K562 (cell line): ENCODE measurements around the gene CENPU. TPM values are rescaled to one million over a fixed set of nuclear protein-coding genes. Genes with fewer than 3 reads are reported as not detected.

Experiments
- DIDO1 ChIP-seq: fragments of 450-650 bp; IDR thresholded peaks from 2 replicates; pipeline ENCODE4 v1.6.1; 2016; ENCODE audit warnings: low read depth, missing biosample characterization, missing genetic modification characterization
- HCFC1 ChIP-seq: IDR thresholded peaks from 2 replicates; pipeline ENCODE4 v1.6.1; 2012; ENCODE audit warnings: low read depth, low read length, improper control_type of control experiment
- HNRNPK ChIP-seq: fragments of 200-400 bp; formaldehyde crosslinking; IDR thresholded peaks from one replicate; pipeline ENCODE4 v1.6.1; 2018; ENCODE audit warnings: mild to moderate bottlenecking, low read depth, low read length; ENCODE audit not compliant: poor library complexity, severe bottlenecking
- KLF6 ChIP-seq: fragments of 250-450 bp; sonication (Bioruptor Pico); IDR thresholded peaks from 2 replicates; pipeline ENCODE4 v1.4.0; 2020; ENCODE audit warnings: mild to moderate bottlenecking, moderate library complexity, borderline replicate concordance
- PML ChIP-seq: IDR thresholded peaks from 2 replicates; pipeline ENCODE4 v1.6.1; 2012; ENCODE audit warnings: low read length, inconsistent platforms
- POLR3A ChIP-seq: IDR thresholded peaks from 2 replicates; pipeline ENCODE4 v1.6.1; 2011; ENCODE audit warnings: borderline replicate concordance, mild to moderate bottlenecking, moderate library complexity; ENCODE audit not compliant: insufficient read length, insufficient read depth; ENCODE audit errors: extremely low read depth
- POLR3G ChIP-seq: IDR thresholded peaks from 2 replicates; pipeline ENCODE4 v1.6.1; 2011; ENCODE audit not compliant: insufficient read length, insufficient replicate concordance; ENCODE audit errors: extremely low read depth
- SMAD3 ChIP-seq: fragments of 450-650 bp; formaldehyde crosslinking; conservative IDR thresholded peaks from 2 replicates; pipeline ENCODE4 v1.4.0; 2020; ENCODE audit warnings: mild to moderate bottlenecking
- SMAD4 ChIP-seq: fragments of 250-450 bp; sonication (Bioruptor Pico); conservative IDR thresholded peaks from 2 replicates; pipeline ENCODE4 v1.8.0; 2021; ENCODE audit warnings: inconsistent platforms, mild to moderate bottlenecking, moderate library complexity
- SREBF2 ChIP-seq: sonication (generic); formaldehyde crosslinking; IDR thresholded peaks from 2 replicates; pipeline ENCODE4 v1.4.0; 2020; ENCODE audit warnings: mild to moderate bottlenecking, missing genetic modification reagents
- SRSF3 ChIP-seq: fragments of 200-400 bp; formaldehyde crosslinking; IDR thresholded peaks from 2 replicates; pipeline ENCODE4 v1.6.1; 2016; ENCODE audit warnings: mild to moderate bottlenecking, low read length, moderate library complexity; ENCODE audit not compliant: insufficient read depth
- ZBTB1 ChIP-seq: sonication (generic); formaldehyde crosslinking; IDR thresholded peaks from 2 replicates; pipeline ENCODE4 v1.8.1; 2023; ENCODE audit warnings: missing genetic modification reagents, low read depth, mild to moderate bottlenecking, borderline replicate concordance
- ZNF140 ChIP-seq: fragments of 250-450 bp; sonication (Bioruptor Pico); IDR thresholded peaks from 2 replicates; pipeline ENCODE4 v1.8.0; 2021; ENCODE audit warnings: moderate library complexity, mild to moderate bottlenecking, inconsistent platforms
- ZNF143 ChIP-seq: sonication (generic); formaldehyde crosslinking; IDR thresholded peaks from 2 replicates; pipeline ENCODE4 v1.9.0; 2022; ENCODE audit warnings: mild to moderate bottlenecking, missing genetic modification reagents
- polyA plus RNA-seq, 8 experiments: library from polyadenylated mRNA; depleted of rRNA in 4 of 8; stranded (reverse) in 5 of 8; unstranded in 3 of 8; fragments of >200 nt; fragmentation: Nextera tagmentation in 2 of 8; fragmentation: Illumina TruSeq in 1 of 8; extraction: Ambion mirVana in 2 of 8; extraction: Trizol in 1 of 8; gene quantifications; 2 replicates each; pipeline versions ENCODE4 v1.2.1 to v1.2.3, GENCODE V29; 2011 to 2014; ENCODE audit warnings: inconsistent platforms in 1 of 8, missing spikeins in 1 of 8
- total RNA-seq, 7 experiments: library from RNA; depleted of rRNA in 6 of 7; stranded (reverse); fragments of >200 nt in 6 of 7; fragmentation: Illumina TruSeq in 2 of 7; extraction: Trizol in 2 of 7; gene quantifications; 2 replicates each; pipeline versions ENCODE4 v1.2.1 to v1.2.3, GENCODE V29; 2011 to 2021; ENCODE audit warnings: low replicate concordance in 1 of 7
- TF ChIP-seq, protein P1 (sequence below): fragments of 450-650 bp; IDR thresholded peaks from 2 replicates; pipeline ENCODE4 v1.6.1; 2016; ENCODE audit warnings: antibody characterized with exemption
- TF ChIP-seq, protein P2 (sequence below), 2 experiments: fragments of 200-800 bp in 1 of 2; sonication (Bioruptor generic) in 1 of 2; sonication (generic) in 1 of 2; formaldehyde crosslinking in 1 of 2; IDR thresholded peaks in 1 of 2; conservative IDR thresholded peaks in 1 of 2; 2 replicates each; pipeline versions ENCODE4 v1.5.0 to v1.6.1; 2016 to 2020; ENCODE audit warnings: missing compliant biosample characterization in 1 of 2, missing genetic modification characterization in 1 of 2, missing genetic modification reagents in 1 of 2
- TF ChIP-seq, protein P3 (sequence below): fragments of 450-650 bp; IDR thresholded peaks from 2 replicates; pipeline ENCODE4 v1.7.1; 2018; ENCODE audit warnings: mild to moderate bottlenecking, low read depth; ENCODE audit not compliant: partially characterized antibody
- TF ChIP-seq, protein P4 (sequence below): fragments of 250-450 bp; sonication (Bioruptor Pico); IDR thresholded peaks from 2 replicates; pipeline ENCODE4 v1.8.0; 2022; ENCODE audit warnings: inconsistent platforms

CENPU gene
- total and polyA plus RNA-seq, 9 of the 15 experiments (the other 6 are each of a cell fraction or from before 2014, with no cell fraction given), result 39.4 to 98.7 (median 84.3) TPM

DNA sequence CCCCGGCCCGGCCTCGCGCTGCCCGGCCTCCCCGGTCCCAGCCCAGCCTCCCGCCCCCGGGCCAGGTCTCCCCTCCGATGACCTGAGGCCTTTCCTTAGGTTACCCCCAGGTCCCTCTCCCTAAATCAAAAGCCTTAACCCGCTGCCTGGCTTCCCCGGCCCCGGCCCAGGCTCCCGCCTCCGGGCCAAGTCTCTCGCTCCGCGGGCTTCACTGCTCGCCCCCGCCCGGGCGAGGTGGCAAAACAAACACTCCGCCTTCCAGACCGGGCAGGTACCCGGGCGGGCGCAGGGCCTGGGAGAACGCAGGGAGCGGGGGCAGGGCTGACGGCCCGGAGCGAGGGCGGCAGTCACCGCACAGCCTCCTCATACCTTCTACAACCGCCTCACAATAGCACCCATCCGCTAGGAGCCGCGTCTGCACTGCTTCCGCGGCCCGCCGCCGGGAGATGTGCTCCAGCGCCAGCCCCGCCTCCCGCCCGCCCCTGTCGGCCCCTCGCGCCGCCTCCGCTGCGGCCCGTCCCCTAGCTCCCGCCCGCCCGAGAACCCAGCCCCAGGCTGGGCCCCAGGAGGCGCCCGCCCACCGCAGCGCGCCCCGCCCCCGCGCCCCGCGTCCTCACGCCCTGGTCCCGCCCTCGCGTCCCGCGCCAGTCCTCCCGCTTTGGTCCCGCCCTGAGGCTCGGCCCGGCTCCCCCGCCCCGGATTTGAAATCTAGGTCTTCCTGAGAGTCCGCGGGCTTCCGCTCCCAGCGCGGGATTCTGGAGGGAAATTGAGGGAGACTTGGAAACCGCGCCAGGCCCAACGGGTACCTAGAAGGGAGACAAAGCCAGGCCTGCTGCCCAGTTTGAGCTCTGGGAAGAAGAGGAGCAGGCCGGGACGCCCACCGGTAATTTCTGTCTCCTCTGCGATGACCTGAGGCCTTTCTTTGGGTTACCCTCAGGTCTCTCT, 84.6 kb downstream of the CENPU start, which contains the start of the genes CASP3 and PRIMPOL (continued):
- TF ChIP-seq, protein P1, sequence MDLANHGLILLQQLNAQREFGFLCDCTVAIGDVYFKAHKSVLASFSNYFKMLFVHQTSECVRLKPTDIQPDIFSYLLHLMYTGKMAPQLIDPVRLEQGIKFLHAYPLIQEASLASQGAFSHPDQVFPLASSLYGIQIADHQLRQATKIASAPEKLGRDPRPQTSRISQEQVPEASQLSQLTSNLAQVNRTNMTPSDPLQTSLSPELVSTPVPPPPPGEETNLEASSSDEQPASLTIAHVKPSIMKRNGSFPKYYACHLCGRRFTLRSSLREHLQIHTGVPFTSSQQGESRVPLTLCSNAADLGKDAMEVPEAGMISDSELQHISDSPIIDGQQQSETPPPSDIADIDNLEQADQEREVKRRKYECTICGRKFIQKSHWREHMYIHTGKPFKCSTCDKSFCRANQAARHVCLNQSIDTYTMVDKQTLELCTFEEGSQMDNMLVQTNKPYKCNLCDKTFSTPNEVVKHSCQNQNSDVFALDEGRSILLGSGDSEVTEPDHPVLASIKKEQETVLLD, result no peak
- TF ChIP-seq ZNF140 (CRISPR knock-in tag) (no peak), POLR3G (no peak), PML (peak; percentile 54; the same call in 1 of the 2 replicates), SREBF2 (CRISPR knock-in tag) (no peak), HNRNPK (no peak), ZBTB1 (CRISPR knock-in tag) (peak; percentile 67; the same call in 1 of the 2 replicates), KLF6 (CRISPR knock-in tag) (0 out of 2 replicates have a peak, but pooled peaks have one; percentile 12), SRSF3 (no peak), POLR3A (no peak), SMAD4 (CRISPR knock-in tag) (peak; percentile 87), SMAD3 (CRISPR knock-in tag) (0 out of 2 replicates have a peak, but pooled peaks have one; percentile 20), HCFC1 (peak; percentile 31; the same call in 1 of the 2 replicates), ZNF143 (CRISPR knock-in tag) (no peak), DIDO1 (tag) (no peak)
- TF ChIP-seq, protein P2, sequence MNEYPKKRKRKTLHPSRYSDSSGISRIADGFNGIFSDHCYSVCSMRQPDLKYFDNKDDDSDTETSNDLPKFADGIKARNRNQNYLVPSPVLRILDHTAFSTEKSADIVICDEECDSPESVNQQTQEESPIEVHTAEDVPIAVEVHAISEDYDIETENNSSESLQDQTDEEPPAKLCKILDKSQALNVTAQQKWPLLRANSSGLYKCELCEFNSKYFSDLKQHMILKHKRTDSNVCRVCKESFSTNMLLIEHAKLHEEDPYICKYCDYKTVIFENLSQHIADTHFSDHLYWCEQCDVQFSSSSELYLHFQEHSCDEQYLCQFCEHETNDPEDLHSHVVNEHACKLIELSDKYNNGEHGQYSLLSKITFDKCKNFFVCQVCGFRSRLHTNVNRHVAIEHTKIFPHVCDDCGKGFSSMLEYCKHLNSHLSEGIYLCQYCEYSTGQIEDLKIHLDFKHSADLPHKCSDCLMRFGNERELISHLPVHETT (CRISPR knock-in tag; conservative IDR thresholded peaks at IDR 0.05 in 1 of 2, IDR thresholded peaks at IDR 0.05 in 1 of 2), result peak; percentile 34 to 69; a peak in 2 of 4 replicates
- TF ChIP-seq, protein P3, sequence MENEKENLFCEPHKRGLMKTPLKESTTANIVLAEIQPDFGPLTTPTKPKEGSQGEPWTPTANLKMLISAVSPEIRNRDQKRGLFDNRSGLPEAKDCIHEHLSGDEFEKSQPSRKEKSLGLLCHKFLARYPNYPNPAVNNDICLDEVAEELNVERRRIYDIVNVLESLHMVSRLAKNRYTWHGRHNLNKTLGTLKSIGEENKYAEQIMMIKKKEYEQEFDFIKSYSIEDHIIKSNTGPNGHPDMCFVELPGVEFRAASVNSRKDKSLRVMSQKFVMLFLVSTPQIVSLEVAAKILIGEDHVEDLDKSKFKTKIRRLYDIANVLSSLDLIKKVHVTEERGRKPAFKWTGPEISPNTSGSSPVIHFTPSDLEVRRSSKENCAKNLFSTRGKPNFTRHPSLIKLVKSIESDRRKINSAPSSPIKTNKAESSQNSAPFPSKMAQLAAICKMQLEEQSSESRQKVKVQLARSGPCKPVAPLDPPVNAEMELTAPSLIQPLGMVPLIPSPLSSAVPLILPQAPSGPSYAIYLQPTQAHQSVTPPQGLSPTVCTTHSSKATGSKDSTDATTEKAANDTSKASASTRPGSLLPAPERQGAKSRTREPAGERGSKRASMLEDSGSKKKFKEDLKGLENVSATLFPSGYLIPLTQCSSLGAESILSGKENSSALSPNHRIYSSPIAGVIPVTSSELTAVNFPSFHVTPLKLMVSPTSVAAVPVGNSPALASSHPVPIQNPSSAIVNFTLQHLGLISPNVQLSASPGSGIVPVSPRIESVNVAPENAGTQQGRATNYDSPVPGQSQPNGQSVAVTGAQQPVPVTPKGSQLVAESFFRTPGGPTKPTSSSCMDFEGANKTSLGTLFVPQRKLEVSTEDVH, result peak; percentile 67
- TF ChIP-seq, protein P4, sequence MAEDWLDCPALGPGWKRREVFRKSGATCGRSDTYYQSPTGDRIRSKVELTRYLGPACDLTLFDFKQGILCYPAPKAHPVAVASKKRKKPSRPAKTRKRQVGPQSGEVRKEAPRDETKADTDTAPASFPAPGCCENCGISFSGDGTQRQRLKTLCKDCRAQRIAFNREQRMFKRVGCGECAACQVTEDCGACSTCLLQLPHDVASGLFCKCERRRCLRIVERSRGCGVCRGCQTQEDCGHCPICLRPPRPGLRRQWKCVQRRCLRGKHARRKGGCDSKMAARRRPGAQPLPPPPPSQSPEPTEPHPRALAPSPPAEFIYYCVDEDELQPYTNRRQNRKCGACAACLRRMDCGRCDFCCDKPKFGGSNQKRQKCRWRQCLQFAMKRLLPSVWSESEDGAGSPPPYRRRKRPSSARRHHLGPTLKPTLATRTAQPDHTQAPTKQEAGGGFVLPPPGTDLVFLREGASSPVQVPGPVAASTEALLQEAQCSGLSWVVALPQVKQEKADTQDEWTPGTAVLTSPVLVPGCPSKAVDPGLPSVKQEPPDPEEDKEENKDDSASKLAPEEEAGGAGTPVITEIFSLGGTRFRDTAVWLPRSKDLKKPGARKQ (CRISPR knock-in tag), result no peak
